HG02798 (cell line): ENCODE results near the gene ARHGEF17.
A peak's percentile ranks its signal among the peaks of the same experiment; 100 is the strongest.

ENCODE experiments used
- ATAC-seq: cut with Tn5 transposase; IDR thresholded peaks from one replicate; pipeline ENCODE4 v1.9.1; 2021; ENCODE audit warnings: mild to moderate bottlenecking; ENCODE audit not compliant: unreplicated experiment, poor library complexity

The ARHGEF17 gene

DNA sequence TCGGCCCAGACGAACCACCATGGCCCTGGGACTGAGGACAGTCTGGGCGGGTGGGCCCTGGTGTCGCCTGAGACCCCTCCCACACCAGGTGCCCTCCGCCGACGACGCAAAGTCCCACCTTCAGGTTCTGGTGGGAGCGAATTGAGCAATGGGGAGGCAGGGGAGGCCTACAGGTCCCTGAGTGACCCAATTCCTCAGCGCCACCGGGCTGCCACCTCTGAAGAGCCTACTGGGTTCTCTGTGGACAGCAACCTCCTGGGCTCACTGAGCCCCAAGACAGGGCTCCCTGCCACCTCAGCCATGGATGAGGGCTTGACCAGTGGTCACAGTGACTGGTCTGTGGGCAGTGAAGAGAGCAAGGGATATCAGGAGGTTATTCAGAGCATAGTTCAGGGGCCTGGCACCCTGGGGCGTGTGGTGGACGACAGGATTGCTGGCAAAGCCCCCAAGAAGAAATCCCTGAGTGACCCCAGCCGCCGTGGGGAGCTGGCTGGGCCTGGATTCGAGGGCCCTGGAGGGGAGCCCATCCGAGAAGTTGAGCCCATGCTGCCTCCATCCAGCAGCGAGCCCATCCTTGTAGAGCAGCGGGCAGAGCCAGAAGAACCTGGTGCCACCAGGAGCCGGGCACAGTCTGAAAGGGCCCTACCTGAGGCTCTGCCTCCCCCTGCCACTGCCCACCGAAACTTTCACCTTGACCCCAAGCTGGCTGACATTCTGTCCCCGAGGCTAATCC, 2.8 kb downstream of the ARHGEF17 start:
- no peak for ATAC-seq

DNA sequence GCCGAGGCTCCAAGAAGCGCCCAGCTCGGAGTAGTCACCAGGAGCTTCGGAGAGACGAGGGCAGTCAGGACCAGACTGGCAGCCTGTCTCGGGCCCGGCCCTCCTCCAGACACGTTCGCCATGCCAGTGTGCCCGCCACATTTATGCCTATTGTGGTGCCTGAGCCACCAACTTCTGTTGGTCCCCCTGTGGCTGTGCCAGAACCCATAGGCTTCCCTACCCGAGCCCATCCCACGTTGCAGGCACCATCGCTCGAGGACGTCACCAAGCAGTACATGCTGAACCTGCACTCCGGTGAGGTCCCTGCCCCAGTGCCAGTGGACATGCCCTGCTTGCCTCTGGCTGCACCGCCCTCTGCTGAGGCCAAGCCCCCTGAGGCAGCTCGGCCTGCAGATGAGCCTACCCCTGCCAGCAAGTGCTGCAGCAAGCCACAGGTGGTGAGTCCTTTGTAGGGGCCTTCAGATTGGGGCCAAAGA, 3.4 kb downstream of the ARHGEF17 start:
- ATAC-seq = no peak

DNA sequence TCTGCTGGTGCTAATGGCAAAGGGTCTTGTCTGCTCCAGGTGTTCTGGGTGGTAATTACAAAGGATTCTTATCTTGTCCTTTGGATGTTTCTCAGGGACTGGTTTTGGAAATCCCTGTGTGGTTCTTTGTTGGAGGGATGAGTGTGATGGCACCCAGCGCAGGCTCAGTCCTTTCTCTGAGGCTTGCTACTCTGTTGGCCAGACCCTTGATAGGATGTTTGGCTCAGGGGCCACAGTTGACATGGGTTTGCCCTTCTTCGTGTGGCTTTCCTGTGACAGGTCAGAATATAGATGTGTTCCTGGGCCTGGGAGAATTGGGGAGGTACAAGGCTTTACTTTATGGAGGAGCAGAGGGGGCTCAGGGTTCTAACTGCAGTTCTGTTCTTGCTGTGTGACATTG, 4.0 kb downstream of the ARHGEF17 start:
- no peak for ATAC-seq

DNA sequence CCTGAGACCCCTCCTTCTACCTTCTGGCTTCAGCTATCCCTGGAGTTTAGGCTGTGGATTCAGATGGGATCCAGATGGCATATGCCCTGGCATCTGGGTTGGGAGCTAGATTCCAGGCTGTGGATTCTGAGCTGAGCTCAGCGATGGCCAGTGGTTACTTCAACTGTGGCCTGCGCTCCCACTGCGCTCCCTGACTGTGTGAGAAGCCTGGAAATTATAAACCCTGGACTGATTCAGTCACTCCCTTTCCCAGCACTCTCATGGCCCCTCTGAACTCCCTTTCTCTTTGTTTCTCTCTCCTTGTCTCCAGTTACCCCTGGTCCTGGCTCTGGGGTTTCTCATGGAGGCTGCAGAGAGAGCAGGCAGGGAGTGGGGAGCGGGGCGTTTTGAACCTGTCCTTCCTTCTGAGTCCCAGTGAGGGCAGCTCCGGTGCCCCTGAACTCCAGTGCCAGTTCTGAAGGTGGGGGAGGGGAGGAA, 4.8 kb downstream of the ARHGEF17 start:
- ATAC-seq = no peak

DNA sequence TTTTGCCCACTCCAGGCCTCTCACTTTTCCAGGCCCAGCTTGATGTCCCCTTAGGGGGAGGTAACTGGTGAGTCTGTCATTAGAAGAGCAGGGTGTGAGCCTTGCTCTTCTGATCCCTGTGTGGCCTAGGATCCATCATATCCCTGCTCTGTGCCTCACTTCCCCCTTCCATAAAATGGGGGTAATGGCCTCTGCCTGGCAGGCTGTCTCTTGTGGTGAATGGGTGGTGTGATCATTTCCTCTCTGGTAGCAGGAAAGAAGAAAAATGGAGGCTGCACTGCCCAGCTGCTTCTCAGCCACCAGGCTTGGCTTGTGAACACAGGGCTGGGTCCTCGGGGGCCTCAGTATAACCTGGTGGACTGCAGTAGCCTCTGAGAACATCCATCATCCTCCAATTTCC, 5.6 kb downstream of the ARHGEF17 start:
- no peak for ATAC-seq

DNA sequence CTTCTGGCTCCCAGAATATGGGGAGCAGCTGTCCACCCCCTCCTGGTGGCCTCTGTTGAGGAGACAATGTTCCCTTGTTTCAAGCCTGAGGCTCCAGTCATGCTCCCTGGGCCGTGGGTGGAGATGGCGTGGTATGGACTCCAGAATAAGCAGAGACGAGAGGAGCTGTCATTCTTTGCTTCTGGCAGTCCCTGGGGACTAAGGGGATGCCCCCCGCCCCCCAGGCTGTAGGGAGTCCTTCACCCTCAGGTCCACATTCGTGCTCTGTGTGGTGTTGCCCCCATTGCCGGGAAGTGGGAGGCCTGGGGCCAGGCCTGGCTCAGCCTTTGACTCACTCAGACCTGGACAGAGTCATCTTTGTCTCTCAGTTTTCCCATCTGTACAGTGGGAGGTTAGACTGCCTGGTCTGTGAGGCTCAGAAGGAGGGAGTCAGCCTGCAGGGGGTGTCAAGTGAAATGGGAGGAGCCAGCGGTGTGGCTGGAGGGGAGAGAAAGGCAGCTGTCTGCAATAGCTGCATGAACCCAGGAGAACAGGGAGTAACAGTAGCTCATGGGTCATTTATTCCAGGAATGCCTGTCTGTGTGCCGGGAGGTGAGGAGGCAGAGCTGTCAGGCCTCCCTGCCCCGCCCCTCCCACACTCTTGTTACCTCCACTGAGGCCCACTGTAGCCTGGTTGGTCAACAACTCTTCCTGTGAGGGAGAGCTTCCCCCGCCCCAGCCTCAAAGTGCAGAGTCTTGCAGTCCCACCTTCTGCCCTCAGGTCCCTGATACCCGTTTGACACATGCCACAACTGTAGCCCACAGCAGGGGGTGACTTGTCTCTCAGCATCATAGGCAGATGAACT, 6.3 kb downstream of the ARHGEF17 start:
- peak; percentile 40 for ATAC-seq

DNA sequence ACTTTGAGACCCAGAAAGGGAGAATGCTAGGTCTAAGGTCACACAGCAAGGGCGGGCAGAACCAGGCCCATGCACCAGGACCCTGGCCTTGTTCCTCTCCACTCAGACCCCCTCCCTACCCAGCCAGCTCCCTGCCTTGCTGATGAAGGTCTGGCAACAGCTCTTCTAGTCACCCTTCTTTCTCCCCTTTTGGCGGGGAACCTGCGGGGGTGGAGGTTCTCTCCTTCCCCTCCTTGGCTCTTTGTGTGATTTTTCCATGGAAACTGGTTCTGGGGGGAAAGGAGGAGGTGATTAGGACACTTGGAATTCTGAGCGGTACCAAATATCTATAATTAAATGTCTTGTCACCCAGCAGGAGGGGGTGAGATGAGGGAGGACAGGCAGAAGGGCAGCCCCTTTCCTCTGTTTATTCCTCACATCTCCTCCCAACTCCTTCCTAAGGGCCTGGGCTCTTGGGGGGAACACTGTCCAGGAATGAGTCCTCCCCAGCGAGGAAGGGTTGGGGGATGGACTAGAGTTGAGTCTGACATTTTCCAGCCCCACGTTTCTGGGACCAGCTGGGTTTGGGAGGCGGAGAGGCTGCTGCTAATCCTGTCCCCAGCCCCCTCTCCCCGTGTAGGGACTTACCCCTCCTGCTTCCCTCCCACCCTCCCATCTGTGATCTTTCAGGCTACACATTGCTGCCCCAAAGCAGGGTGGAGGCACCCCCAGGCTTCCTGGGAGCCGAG, 7.4 kb downstream of the ARHGEF17 start:
- no peak for ATAC-seq

DNA sequence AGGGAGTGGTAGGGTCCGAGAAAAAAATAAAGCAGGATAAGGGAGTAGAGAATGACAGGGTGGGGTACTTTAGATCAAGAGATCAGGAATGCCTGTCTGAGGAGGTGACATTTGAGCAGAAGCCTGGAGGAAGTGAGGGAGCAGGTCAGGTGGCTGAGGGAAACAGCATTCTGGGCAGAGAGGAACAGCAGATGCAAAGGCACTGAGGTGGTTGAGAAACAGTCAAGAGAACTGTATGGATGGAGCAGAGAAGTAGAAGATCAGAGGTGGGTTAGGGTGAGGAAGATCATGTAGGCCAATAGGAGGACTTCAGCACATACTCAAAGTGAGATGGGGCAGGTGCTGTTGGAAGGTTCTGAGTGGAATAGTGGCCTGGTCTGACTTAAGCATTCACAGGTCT, 8.3 kb downstream of the ARHGEF17 start:
- ATAC-seq = no peak

DNA sequence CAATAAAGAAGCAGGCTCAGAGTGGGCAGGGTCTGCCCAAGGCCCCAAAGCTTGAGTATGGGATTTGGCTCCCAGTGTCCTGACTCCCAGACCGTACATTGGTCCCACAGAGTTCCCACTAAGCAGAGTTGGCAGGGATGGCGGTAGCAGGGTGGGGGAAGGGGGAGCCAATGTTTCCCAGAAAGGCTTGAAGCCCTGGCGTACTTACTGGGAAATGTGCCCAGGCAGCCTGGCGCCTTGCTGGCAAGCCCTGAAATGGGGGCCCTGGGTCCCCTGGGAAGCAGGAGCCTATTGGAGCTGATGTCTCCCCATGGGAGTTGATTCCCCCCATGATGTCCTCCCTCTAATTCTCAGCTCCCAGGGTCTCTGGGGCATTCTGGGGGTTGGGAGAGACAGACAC, 9.3 kb downstream of the ARHGEF17 start:
- no peak for ATAC-seq

DNA sequence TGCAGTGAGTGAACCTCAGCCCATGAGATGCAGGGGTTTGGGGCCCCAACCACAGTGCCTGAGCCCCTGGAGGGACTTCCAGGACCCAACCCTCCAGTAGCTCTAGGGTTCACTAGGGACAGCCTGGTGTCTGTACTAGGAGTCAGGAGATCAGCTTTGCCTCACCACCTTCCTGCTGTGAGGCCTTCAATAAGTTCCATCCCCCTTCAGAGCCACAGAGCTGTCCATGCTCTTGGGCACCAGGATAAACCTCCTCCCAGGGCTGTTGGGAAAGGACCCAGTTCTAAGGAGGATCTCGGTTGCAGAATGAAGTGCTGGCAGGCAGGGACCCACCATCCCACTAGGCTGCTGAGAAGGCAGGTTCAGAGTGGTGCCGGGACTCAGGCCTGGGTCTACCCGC, 9.7 kb downstream of the ARHGEF17 start:
- no peak for ATAC-seq

DNA sequence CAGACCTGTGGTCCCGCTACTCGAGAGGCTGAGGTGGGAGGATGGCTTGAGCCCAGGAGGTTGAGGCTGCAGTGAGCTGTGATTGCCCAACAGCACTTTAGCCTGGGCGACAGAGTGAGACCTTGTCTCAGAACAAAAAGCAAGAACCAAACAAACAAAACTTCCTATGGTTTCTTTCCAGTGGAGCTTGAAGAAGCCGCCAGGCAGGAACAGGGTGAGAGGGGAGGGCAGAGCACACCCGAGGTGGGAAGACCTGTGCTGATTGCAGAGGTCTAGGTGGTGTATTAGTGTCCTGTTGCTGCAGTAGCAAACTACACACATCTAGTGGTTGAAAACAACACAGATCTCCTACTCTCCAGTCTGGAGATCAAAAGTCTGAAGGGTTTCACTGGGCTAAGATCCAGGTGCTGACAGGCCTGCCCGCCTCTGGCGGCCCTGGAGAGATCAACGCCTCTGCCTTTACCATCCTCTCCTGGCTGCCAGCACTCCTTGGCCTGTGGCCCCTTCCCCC, 10.5 kb downstream of the ARHGEF17 start:
- ATAC-seq = no peak

DNA sequence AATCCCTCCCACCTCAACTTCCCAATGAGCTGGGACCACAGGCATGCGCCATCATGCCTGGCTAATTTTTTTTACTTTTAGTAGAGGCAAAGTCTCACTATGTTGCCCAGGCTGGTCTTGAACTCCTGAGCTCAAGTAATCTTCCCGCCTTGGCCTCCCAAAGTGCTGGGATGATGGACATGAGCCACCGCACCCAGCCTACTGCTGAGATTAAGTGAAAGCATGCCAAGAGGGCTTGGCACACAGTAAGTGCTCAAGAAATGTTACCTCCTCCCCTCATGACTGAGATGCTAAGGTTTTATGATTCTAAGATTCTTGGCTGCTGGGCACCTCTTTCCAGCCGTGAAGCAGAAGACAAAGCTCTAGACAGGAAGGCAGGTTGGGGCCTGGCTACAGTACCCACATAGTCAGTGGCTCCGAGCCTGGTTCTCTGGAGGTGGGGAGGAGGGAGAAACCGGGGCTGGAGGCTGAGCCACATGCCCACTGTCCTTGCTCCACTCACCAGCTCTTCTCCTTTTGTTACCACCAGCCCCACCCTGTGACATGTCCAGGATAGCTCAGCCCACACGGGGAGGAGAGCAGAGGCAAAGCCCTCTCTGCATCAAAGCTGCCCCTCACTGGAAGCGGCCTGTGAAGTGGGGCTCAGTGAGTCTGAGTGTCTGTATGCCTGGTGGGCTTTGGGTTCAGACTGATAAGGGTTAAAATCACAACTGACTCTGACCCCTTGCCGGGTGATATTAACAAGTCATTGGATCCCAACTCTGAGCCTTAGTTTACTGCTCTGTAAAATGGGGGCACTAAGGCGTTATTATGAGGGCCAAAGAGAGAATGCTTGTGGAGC, 12.9 kb downstream of the ARHGEF17 start:
- no peak for ATAC-seq

DNA sequence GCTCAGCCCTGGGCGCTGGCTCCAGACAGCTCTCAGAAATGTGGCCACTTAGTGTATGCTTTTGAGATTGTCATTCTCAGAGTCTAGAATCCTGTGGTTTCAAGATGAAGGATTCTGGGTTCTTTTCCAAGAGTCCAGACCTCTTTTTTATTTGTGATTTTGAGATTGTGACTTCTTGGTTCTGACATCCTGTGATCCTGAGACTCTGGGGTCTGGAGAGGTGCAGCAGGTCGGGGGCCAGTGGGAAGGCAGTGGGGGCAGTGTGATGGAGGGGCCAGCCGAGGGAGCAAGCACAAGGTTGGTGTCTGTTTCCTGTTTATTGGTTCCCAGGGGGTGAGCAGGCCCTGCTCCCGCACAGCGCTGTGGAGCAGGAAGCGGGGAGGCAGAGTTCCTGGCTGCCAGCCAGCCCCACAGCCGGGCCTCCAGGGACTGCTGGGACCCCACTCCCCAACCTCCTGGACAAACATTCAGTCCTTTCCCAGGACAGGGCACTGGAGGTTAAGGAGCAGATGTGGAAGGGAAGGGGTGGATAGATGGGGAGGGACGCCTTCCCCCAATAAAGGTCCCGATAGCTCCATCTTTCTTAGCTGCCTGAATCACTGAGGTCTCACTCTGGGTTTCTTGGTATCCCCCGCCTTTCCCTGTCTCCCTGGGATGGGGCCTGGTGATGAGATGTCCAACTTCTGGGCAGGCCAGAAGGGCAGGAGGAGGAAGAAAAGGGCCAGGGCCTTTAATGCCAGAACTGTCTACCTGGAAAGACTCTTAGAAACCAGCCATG, 13.7 kb downstream of the ARHGEF17 start:
- ATAC-seq = no peak

DNA sequence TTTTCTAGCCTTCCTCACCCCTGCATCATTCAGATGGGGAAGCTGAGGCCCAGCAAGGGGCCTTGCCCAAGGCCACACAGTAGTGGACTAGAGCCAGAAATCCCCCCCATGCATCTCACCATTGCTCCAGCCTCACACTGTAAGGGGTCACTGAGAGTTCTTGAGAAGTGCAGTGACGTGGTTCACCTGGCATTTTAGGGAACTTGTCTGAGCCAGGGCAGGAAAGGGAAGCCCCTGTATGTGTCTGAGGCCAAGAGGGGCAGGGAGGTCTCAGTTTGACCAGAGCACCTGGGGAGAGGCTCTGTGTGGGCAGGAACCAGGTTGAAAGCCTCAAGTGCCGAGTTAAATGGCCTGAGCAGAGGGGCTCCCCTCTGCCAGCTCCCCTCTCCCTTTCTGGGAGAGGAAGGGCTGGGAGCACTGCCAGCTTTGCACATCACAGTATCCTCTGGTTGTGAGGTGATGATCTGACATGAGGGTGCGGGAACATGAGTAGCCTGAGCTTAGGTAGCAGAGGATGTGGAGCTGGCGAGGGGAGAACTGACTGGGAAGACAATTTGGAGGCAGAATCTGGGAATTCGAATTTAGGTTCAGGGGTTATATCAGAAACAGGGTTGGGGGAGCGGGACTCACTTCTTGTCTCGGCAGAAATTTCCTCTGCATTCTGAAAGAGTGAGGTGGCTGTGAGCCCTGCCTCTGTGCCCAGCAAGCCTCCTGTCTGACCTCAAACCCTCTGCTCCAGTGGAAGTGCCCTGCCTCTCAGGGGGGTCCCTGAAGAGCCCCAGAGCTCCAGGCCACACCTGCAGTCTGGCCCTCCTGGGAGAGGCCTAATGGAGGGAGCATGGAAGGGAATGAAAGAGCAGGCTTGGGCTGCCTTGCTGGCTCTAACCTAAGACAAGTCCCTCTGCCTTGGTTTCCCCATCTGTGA, 14.6 kb downstream of the ARHGEF17 start:
- ATAC-seq = no peak

DNA sequence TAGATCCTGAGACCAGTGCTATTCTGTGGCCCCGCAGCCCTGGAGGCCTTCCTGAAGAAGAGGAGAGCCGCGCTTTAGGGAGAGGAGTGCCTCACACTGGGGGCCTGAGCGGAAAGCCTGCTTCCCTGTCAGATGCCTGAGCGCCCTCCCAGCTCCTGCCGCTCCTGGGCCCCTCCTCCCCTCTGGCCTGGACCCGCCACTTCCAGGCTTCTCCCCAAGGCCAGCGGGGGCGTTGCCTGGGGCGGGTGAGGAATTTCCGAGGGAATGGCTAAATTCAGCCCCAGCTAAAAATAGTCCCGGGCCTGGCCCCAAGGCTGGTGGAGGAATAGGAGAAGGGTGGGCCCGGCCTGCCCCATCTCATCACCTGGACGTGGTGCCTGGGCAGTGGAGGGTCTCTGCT, 15.4 kb downstream of the ARHGEF17 start:
- no peak for ATAC-seq

DNA sequence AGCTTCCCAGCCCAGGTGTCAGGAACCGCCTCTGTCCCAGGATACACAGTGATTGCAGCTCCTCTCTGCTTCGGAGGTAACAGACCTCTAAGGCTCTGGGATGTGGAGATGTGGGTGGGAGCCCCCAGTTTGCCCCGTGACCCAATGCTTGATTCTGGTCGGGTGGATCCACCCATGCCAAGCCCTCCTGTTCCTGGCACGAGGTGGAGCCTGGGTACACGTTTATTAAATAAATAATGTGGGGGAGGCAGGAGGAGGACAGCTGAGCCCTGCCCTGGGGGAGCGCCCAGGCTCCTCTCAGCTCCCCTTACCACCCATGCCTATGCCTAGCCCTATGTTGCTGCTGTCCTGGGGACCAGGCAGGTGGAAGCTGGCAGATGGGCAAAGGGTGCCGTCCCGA, 16.0 kb downstream of the ARHGEF17 start:
- no peak for ATAC-seq

DNA sequence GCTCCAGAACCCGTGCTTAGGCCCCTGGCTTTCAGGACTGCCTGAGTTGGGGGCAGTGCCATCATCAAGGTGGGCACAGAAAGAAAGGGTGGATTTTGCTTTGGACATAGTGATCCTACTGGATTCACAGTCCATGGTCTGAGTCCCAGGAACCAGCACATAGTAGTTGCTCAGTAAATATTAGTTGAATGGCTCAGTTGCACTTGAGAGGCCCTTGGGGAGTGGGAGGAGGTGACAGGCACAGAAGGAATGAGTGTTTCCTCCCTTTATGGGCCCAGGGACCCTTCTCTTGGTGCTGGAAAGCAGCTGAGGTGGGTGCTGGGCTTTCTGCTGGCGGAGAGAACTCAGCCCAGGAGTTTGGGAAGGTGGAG, 16.6 kb downstream of the ARHGEF17 start:
- ATAC-seq = no peak
